SIG-M5 treated with dmso at 0.1 percent for 504 hours (cell line): ENCODE measurements around the gene FASLG.

Source experiments
- DNase-seq: peaks from one replicate; lab custom pipeline; 2025; ENCODE audit not compliant: unreplicated experiment; lab: John Stamatoyannopoulos, UW

Gene FASLG

DNA sequence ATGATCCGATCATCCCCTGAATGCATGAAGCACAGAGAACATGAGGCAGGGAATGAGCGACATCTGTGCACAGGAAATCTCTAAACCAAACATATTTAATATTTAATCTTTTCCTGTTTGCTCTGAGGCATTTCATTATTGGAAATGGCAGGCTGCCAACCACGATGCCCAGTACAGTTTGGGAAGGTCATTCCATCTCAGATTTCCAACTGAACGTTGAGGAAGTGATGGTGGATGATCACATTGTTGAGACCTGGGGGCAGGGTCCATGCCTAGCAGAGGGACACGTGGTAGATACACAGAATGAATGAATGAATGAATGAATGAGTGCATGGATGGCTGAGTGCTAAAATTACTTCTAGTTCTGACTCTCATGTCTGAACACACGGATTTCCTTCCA lies 15.9 kb upstream of the FASLG start:
- DNase-seq = no peak

DNA sequence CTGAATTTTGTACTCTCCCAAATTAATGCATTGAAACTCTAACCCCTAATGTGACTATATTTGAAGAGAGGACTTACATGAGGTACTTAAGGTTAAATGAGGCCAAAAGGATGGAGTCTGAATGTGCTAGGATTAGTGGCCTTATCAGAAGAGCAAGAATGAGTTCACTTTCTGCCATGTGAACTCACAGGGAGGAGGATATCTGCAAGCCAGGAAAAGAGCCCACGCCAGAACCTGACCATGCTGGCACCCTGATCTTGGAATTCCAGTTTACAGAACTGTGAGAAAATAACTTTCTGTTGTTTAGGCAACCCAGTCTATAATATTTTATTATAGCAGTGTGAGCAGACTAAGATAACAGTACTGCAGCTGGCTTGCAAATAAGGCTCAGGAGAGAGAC lies 12.2 kb upstream of the FASLG start:
- no peak for DNase-seq

DNA sequence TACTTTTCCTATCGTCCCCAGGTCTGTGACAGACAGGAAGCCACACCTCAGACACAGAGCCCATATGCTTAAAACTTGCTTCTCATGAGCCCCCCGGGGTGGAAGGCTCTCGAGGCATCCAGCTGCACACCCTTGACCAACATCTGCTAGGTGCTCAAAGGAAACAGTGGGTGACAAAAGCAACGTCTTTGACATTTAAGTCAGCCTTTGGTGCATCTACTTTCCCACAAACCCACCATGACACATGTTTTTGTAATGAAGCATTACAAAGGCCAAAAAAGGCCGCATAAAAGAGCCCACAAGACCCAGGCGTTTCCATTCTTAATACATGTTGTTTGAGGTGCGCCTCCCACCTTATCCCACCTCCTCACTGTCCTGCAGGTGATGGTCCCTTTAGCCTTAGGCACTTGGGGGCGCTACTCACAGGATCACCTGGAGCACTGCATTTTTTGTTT lies 11.8 kb upstream of the FASLG start:
- DNase-seq = no peak

DNA sequence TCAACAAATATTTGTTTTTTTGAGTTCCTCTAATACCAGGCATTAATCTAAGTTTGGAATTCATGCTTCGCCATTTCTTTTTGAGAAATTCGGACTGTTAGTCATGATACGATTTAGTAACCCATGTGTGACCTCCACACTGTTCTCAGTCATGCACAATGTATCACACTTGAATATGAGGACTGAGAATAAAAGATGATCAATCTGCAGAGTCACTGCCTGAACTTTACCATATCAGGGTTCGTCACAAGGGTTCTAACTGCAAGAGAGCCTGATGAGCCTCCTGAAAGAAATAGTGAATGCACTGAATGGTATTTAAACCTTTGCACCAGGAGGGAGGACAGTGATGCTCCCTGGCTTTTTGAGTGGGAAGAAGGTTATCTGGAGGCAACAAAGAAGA lies 10.9 kb upstream of the FASLG start:
- no peak for DNase-seq

DNA sequence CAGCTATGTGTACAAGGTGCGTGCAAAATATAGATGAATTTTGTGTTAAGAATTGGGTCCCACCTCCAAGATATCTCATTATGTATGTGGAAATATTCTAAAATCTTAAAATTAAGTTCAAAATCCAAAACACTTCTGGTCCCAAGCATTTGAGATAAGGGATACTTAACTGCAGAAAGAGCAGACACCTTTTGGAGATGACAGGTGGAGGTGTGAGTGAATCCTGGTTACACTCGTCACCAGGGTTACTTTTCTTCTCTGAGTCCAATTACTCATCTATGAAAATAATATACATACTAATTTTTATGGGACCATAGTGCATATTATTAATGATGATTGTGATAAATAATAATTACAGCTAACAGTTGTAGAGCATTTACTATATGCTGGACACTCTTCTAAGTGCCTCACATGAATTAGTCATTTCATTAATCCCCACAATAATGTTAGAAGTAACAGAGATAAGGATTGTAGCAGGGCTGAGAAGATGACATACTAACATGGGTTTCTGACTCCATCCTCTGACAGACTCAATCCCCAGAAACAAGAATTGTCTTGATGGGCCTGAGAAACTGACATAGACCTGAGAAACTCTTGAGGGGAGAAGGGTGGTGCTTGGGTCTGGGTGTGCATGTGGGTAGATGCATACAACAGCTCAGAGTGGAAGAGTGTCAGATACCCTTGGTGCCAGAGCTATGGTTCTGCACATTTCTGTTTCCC lies 8.3 kb upstream of the FASLG start:
- DNase-seq = no peak

DNA sequence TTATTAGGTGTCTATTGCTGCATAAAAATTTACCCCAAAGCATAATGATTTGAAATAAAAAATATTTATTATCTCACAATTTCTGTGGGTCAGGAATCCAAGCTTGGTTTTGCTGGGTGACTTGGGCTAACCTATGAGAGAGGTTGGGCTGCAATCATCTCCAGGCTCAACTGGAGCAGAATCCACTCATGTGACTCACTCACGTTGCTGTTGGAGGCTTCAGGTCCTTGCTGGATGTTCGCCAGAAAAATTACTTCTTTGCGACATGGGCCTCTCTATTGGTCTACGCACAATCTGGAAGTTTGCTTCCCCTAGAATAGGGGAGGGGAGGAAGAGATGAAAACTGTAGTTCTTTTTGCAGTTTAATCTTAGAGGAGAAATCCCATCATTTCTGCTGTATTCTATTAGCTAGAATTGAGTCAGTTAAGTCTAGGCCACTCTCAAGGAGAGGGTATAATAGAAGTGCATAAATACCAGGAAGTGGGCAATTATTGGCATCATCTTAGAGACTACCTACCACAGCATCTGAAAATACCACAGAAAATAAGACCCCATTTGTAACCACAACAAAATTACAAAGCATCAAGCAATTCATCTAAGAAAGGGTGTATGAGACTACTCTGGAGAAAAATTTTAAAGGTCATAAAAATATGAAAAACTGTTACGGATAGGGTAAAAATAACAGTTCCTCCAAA lies 5.7 kb upstream of the FASLG start:
- DNase-seq = no peak

DNA sequence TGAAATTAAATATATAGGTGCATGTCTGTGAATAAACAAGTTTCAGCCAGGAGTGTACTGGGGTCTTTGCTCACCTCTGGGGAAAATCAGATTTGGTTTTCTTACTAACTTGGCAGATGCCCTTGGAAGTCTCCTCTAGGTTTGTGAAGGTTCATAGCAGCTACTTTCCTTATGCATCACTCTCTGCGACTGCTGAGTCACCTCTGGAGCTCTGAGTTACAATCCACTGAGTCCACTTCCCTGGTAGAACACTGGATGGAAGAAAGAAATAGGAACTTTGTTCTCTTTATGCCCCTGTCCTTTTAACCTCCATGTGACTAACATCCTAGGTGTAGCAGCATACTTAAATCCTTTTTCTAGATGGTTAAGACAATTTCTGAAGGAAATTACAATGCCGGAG lies 4.4 kb upstream of the FASLG start:
- DNase-seq = no peak

DNA sequence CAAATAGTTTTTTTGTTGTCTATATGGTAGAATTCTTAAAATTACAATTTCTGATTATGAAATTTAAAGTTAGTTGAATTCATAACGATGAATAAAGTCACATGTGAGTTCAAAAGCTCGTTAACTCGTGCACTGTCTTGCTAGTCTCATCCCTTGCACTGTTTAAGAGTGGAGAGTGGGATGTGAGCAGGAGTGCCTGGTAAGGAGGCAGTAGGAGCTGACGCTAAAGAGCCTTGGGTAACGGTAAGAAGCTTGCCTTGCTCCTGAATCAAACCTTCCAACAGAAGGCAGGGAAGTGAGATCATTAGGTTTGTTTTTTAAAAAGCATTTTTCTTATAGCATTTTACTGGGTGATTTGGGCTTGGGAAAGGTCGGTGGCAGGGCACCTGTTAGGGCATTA lies 2.3 kb upstream of the FASLG start:
- no peak for DNase-seq

DNA sequence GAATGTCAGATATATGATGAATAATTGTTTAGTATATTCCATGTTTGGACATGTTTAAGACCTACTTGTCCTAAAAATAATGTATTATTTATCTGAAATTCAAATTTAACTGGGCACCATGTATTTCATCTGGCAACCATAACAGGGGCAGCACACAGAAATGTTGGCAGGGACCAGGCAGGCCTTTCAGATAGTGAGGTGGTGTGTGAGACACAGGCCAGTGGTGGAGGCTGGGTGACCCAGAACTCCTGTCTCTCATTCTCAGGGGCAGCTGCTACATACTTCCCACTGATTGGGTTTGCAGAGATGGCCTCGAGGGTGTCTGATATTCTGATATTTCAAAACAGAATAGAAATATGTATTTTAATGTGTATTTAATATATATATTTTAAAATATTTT lies 1.3 kb upstream of the FASLG start:
- DNase-seq = no peak

DNA sequence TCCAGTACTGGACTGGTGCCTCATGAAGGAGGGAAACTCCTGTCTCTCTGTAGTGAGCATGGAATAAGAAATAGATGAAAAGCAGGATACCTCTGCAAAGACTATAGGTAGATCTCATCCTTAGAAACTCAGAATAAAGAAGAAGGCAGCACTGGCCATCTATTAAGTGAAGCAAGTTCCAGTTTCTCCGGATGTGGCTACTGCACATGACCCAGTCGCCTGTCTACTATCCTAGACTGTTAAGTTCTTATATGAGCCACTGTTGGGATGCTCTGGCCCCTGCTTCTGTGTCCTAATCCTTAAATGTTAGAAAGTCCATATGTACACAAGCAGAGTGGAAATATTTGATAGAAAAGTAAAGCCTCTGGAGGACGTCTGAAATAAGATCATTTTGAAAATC lies 2.2 kb downstream of the FASLG start:
- no peak for DNase-seq

DNA sequence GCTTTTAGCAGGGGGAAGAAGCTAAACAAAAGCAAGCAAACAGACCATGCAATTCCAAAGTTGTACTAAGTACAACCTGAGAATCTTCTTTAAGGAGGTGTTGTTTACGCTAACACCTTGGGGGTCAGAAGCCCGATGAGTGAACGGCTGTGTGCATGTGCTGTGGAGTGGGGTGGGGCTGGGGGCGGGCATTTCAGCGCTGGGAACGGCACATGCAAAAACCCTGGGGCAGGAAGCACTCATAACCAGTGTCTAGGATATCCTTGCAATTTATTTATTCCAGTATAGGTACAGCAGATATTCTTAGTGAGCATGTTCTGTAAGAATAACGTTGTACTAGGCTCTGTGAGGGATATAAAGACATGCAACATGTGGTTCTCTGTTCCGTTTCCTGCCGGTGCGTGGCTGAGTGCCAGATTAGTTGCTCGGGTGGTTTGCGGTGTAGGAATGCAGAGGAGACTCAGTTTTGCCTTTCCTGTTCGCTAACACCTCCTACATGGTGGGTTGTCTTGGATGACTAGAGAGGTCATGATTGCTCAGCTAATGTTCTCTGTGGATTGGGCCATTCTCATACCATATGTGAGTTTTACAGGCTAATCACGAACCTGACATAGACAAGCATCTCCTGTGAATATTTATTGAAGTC lies 3.7 kb downstream of the FASLG start:
- DNase-seq = peak; percentile 86

DNA sequence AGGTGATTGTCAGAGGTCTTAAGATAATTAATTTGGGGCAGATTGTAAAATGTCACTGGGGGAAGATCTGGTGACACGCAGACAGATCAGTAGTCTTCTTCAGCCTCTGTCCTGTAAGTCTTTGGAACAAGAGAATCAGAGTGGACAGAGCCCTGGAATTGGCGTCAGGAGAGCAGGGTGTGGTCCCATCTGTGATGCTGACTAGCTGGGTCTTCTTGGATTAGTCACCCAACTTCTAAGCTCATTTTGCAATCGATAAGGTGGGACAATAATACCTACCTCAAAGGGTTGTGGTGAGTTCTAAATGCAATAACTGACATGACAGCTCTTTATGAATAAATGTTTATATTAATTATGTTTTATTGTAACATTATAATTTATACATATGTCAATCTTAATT lies 4.8 kb downstream of the FASLG start:
- no peak for DNase-seq

DNA sequence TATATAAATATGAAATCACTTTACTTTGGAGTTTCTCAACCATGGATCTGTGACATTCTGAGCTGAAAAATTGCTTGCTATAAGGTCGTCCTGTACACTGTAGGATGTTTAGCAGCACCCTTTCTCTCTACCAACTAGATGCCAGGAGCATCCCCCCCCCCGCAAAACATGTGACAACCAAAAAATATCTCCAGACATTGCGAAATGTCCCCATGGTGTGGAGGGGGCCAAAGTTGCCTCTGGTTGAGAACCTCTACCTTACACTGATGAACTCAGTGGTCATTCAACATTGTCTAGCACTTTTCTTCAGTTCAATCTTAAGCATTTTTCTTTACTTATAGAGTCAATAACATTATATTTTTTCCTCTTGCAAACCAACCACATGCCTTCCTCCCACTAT lies 9.2 kb downstream of the FASLG start:
- no peak for DNase-seq

DNA sequence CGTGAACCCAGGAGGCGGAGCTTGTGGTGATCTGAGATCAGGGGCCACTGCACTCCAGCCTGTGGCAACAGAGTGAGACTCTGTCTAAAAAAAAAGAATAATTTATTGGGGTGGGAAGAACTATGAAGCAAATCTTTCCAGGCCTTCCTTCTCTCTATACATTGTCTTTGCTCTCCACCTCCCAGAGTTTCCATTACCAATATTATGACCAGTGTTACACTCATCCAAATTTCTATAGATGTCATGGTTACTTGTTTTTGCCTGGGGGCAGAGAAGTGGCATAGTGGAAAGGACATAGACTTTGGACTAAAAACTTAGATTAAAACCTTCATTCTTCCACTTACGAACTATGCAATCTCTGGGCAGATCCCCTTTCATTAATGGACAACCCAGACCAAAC lies 10.1 kb downstream of the FASLG start:
- no peak for DNase-seq

DNA sequence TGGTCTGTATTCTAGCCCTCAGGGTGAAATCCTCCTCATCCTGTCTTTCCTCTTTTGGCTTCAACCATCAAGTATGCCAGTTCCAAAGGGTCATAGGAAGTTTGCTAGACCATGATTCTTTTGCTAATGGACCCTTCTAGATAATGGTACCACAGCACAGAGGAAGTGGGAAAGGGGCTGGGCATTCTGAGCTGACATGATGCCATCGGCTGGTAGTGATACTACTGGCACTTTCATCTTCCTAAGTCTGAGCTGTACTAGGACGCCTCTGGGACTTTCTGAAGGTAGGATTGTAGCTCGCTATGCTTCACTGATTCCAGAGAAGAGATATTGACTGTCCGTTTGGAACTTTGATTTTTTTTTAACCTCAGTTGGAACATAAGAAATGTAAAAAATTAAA lies 11.4 kb downstream of the FASLG start:
- no peak for DNase-seq

DNA sequence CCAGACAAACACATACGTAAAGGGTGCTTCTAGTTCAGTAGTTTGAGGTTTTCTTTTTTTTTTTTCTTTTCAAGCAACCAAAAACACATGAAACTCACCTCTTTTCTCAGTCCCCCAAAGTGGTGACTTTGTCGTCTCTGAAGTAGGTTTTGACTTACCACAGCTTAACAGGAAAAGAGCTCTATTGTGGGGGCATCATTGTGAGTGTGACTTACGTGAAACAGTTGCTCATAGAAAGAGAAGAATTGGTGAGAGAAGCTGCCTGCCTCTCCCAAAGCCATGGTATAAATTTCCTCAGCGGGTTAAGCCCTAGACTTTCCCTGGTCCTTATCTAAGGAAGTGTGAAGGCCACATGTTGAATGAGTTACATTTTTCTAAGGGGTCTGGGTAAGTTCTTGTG lies 11.9 kb downstream of the FASLG start:
- no peak for DNase-seq

DNA sequence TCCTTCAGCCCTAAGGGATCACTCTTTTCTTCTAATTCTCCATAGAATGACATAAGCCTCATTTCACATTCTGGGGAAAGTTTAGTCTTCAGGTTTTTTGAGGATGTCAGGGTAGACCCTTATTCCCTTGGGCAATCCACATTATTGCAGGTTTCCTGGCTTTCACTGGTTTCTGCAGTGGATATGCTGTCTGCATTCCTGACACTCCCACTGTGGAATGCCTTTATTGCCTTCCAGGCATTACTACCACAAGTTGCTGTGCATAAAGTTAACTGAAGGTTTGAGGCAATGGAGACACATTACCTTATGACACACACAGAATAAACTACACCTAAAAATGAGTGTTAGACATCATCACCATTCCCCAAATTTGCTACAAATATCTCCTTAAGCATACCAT lies 12.7 kb downstream of the FASLG start:
- DNase-seq = no peak

DNA sequence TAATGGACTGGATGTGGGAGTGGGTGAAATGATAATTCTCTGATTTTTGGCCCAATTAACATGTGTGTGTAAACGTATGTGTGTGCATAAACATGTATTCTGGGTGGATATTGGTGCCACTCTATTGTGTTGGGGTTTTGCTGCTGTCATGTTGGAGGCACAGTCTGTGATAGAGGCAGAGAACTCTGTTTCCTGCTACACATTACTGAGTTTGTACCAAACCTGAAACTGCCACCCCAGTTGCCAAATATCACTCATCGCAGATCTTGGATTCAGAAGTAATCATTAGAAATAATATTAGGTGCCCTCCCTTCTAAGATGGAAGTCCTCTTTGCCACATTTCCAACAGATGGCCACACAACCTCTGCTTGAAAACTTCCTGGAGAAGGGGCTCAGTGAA lies 13.8 kb downstream of the FASLG start:
- no peak for DNase-seq

DNA sequence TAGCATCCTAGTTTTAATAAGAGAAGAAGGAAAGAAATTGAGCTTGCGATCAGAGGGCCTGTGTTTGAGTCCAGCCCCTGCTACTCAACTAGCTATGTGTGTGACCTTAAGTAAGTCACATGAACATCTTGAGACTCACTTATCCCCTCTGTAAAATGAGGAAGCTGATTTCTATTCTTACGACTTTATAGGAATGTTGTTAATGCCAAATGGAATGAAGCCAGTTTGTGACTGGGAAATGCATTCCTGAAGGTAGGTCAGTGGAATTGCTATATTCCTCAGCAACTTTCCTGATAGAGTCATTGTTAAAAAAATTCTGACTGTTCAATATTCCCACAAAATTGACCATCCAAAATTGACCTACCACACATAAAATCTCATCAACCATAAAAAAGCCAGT lies 14.9 kb downstream of the FASLG start:
- DNase-seq = no peak

DNA sequence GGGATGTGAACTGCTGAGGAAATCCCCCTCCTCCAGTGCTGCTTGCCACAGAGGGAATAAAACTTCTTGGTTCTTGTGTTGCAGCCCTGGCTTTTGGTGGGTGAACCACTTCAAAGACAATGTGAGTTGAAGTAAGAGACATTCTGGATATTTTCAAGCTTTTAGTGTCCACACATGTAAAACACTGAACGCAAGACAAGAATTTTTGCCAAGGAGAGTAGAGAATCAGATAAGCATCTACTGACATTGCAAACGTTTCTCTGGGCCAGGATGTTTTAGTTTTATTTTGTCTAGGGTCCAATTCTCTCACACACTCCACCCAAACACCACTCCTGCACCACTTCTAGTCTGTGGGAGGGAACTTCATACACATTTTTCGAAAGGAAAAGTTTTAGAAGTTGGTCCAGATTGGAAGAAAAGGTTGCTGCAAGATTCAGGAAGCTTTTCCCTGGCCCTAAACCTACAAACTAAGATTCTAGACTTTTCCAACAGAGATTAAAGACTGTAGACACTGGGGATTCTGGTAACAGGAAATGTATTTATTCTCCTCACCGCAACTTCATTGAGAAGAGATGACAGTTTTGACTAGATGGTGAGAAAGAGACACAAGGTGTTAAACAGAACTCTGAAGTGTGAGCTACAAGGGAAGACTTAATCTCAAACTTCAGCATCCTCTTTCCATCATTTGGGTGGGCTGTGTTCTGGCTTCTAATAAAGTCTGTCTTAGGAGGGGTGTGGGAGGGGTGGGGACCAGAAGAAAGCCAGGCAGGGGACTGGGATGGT lies 16.1 kb downstream of the FASLG start:
- no peak for DNase-seq

DNA sequence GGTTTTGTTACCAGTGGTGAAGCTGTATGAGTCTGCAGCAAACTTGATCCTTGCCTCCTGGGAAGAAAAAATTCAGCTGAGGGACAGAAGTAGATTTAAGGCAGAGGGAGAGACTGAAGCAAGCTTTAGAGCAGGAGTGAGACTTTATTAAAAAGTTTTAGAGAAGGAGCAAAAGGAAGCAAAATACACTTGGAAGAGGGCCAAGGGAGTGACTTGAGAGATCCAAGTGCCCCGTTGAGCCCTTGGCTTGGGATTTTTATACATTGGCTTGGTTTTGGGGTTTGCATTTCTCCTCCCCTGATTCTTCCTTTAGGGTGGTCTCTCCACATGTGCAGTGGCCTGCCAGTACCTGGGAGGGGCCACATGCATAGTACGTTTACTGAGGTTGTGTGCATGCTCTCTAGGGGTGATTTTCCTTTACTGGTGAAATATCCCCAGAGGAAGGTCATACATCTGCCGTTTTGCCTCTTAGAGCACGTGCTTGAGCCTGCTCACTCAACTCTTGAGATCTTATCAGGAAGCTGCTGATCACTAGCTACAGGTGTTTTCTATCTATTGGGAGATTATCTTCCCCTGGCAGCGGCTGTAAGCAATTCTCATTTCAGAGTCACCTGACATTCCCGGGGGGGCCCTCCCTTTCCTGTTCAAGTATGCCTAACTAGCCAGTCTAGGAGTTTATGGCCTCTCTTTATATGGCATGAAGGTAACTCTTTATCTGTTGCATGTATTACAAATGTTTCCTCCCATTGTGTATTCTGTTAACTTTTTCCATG lies 20.3 kb downstream of the FASLG start:
- no peak for DNase-seq
